SK-N-MC (cell line): ENCODE results near the gene TJP1.

Experiments
- EZH2 ChIP-seq: fragments of 200-600 bp; sonication (generic); IDR thresholded peaks from one replicate; pipeline ENCODE4 v1.6.1; 2017; ENCODE audit warnings: antibody characterized with exemption
- FOXP2 ChIP-seq: optimal IDR thresholded peaks from 2 replicates; pipeline ENCODE3; 2011; ENCODE audit warnings: mild to moderate bottlenecking, moderate library complexity; ENCODE audit not compliant: insufficient read depth; ENCODE audit errors: extremely low read length, control extremely low read depth
- POLR2AphosphoS5 ChIP-seq: IDR thresholded peaks from 2 replicates; pipeline ENCODE4 v1.6.1; 2012; ENCODE audit warnings: mild to moderate bottlenecking, low read depth, low read length, borderline replicate concordance

DNA sequence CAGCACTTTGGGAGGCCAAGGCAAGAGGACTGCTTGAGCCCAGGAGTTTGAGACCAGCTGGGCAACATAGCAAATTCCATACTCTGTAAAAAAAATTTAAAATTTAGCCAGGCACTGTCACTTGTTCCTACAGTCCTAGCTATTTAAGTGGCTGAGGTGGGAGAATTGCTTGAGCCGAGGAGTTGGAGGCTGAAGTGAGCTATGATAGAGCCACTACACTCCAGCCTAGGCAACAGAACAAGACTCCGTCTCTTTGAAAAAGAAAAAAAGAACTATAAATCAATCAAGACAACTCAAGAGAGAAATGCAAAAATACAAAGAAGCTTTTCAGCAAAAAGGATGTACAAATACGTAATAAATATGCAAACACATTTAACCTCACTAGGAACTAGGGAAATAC lies 78.8 kb downstream of the TJP1 start:
- TF ChIP-seq POLR2AphosphoS5 (no peak), EZH2 (no peak), FOXP2 (no peak)
